ENCODE measurements around the gene PLAAT3.
"Not testable (repeated sequence)": the region's sequence is repeated elsewhere in the genome, so short reads cannot be mapped to it uniquely, and the experiment has no call there.

Gene PLAAT3

GRCh38 chr11:63528729-63529278, 85.4 kb downstream of the PLAAT3 start:
- peak overlapping the region; percentile 74 for H3K27ac ChIP-seq (ENCODE audit: low read length)
- WGBS (ENCODE audit: insufficient coverage, insufficient read length): no CpG with 5 or more reads among the region's 3 CpGs
- not testable (repeated sequence) for H3K4me3 ChIP-seq (ENCODE audit: low read length); DNase-seq (ENCODE audit: low read depth, low spot score); H3K9me3 ChIP-seq (ENCODE audit: control insufficient read depth, insufficient read depth, low read length); H3K27me3 ChIP-seq (ENCODE audit: control insufficient read depth, insufficient read depth, low read length); H3K36me3 ChIP-seq (ENCODE audit: control insufficient read depth, insufficient read depth, low read length); H3K4me1 ChIP-seq (ENCODE audit: control insufficient read depth, insufficient read depth, low read length)

- H3K4me3 ChIP-seq (ENCODE audit: low read length); H3K27ac ChIP-seq (ENCODE audit: low read length); H3K9me3 ChIP-seq (ENCODE audit: control insufficient read depth, insufficient read depth, low read length); H3K36me3 ChIP-seq (ENCODE audit: control insufficient read depth, insufficient read depth, low read length); H3K27me3 ChIP-seq (ENCODE audit: control insufficient read depth, insufficient read depth, low read length); DNase-seq (ENCODE audit: low read depth, low spot score); H3K4me1 ChIP-seq (ENCODE audit: control insufficient read depth, insufficient read depth, low read length): not testable (repeated sequence)
- no CpG with 5 or more reads among the region's 11 CpGs for WGBS (ENCODE audit: insufficient coverage, insufficient read length)
Measured at GRCh38 chr11:63528156-63528555, 86.1 kb downstream of the PLAAT3 start.

GRCh38 chr11:63527667-63528066, 86.6 kb downstream of the PLAAT3 start:
- peaks cover 3% of the 10 kb centered on the region; the same call in 1 of the 2 replicates for H3K4me1 ChIP-seq (ENCODE audit: control insufficient read depth, insufficient read depth, low read length)
- no peak for DNase-seq (ENCODE audit: low read depth, low spot score)
- no peaks in the 10 kb centered on the region for H3K9me3 ChIP-seq (ENCODE audit: control insufficient read depth, insufficient read depth, low read length)
- H3K27ac ChIP-seq (ENCODE audit: low read length): no peak overlapping the region
- WGBS (ENCODE audit: insufficient coverage, insufficient read length): no CpG with 5 or more reads among the region's 2 CpGs
- no peaks in the 10 kb centered on the region for H3K27me3 ChIP-seq (ENCODE audit: control insufficient read depth, insufficient read depth, low read length)
- H3K4me3 ChIP-seq (ENCODE audit: low read length): no peak overlapping the region
- no peaks in the 10 kb centered on the region for H3K36me3 ChIP-seq (ENCODE audit: control insufficient read depth, insufficient read depth, low read length)

Data from iPS DF 6.9 (cell line).